B cell (primary cell): ENCODE data around the gene PRODH.

ENCODE experiments used
- CTCF ChIP-seq: fragments of 200-600 bp; IDR thresholded peaks from one replicate; pipeline ENCODE4 v1.8.0; 2022; ENCODE audit warnings: antibody characterized with exemption, mild to moderate bottlenecking
- EZH2 ChIP-seq: IDR thresholded peaks from 2 replicates; pipeline ENCODE4 v1.6.1; 2012; ENCODE audit warnings: borderline replicate concordance, low read depth, mild to moderate bottlenecking, moderate library complexity, low read length; ENCODE audit not compliant: insufficient read depth, poor library complexity, severe bottlenecking

GRCh38 chr22:18970176-18970947 is 34.3 kb upstream of the PRODH start:
- no peak for TF ChIP-seq CTCF
- no peak for TF ChIP-seq EZH2
